Pancreas (tissue), 10 donors: ENCODE results near the gene CYP2J2. TPM values are rescaled to one million over a fixed set of nuclear protein-coding genes. Genes with fewer than 3 reads are reported as not detected.

Source experiments
- ATAC-seq, 4 donors: fragments of 200-7000 bp; cut with Tn5 transposase; one replicate each; pipeline versions ENCODE4 v1.8.0 to v1.9.1; 2020; ENCODE audit warnings: mild to moderate bottlenecking in 4 of 4, moderate library complexity in 4 of 4
- DNase-seq, 6 donors: peaks; one replicate each; pipeline ENCODE4 v3.0.0-alpha.2; 2020
- FAIRE-seq: peaks from 2 replicates; lab custom pipeline; 2012; peaks lifted over from hg19 to GRCh38; lab: Jason Lieb, UNC
- H3K27ac ChIP-seq, 4 donors: fragments of 200-600 bp; sonication (generic); 1 replicate in 3 of 4; 2 replicates in 1 of 4; pipeline versions ENCODE4 v1.5.0 to v1.8.0; 2020
- H3K27me3 ChIP-seq, 4 donors: fragments of 200-600 bp; one replicate each; pipeline ENCODE4 v1.8.0; 2021
- H3K36me3 ChIP-seq, 3 donors: fragments of 200-600 bp; sonication (generic) in 1 of 3; one replicate each; pipeline versions ENCODE4 v1.5.0 to v1.8.0; 2020 to 2021
- H3K4me1 ChIP-seq, 3 donors: fragments of 200-600 bp; one replicate each; pipeline ENCODE4 v1.8.0; 2021
- H3K4me3 ChIP-seq, 4 donors: fragments of 200-600 bp; sonication (generic) in 2 of 4; one replicate each; pipeline versions ENCODE4 v1.5.0 to v1.8.0; 2020 to 2021
- H3K9me3 ChIP-seq, 4 donors: fragments of 200-600 bp; one replicate each; pipeline ENCODE4 v1.8.0; 2021
- WGBS, 2 donors: extraction: QIAGEN DNeasy Blood & Tissue Kit; methylation state at CpG; one replicate each; pipeline ENCODE4 v1.1.7; 2013; 5-methylcytosine and 5-hydroxymethylcytosine counted together
- intact Hi-C, 3 donors: fragments of 100-400 bp; cut with DNase I; formaldehyde crosslinking; loops; one replicate each; pipeline versions ENCODE4 v1.11.1 to v1.14.2; 2022
- polyA plus RNA-seq, 2 donors: library from polyadenylated mRNA; stranded (reverse); fragments of 200-250 nt; gene quantifications; one replicate each; pipeline ENCODE4 v1.2.3, GENCODE V29; 2013
- total RNA-seq, 6 donors: library from RNA; stranded (reverse); fragmentation: NEBNext Ultra II Directional in 4 of 6; extraction: Animal tissue kit (Norgen Biotek cat#: 25700) in 4 of 6; gene quantifications; one replicate each; pipeline versions ENCODE4 v1.2.1 to v1.2.4, GENCODE V29; 2021 to 2023
- TF ChIP-seq, protein P1 (sequence below), 4 donors: fragments of 200-600 bp; sonication (generic) in 3 of 4; IDR thresholded peaks; one replicate each; pipeline versions ENCODE4 v1.5.0 to v1.8.0; 2021; ENCODE audit warnings: antibody characterized with exemption in 4 of 4
- donor health status: healthy with polysubstance abuse.
- donor health status: DM: no; HTN: no; CAD: no; lungs with moderate emphysema.
- donor health status: DM: no; HTN: no; CAD: no.
- donor health status: control.
- donor health status: control.
- donor health status: Bipolar disorder and iron deficiency.
- donor health status: DM: yes; HTN: yes; CAD: no.
- donor health status: DM: no; HTN: no; CAD: no.
- donor health status: DM: no; HTN: no; CAD: no.
- donor health status: DM: yes; HTN: yes; CAD: no.

Gene CYP2J2
- total and polyA plus RNA-seq, 8 donors, result 0.28 to 4.8 (median 1.7) TPM

GRCh38 chr1:59967780-59968179 lies 41.2 kb upstream of the CYP2J2 start:
- no peak for FAIRE-seq
- Histone ChIP-seq H3K4me1 (peaks cover 0 to 15% (median 8%) of the 10 kb centered on the region in 3 donors), H3K4me3 (no peak overlapping the region), H3K36me3 (no peaks in the 10 kb centered on the region), H3K9me3 (no peaks in the 10 kb centered on the region), H3K27ac (peak overlapping the region in 2 of 4 donors; percentile 44 to 64), H3K27me3 (no peaks in the 10 kb centered on the region)
- no peak for DNase-seq
- TF ChIP-seq, protein P1, sequence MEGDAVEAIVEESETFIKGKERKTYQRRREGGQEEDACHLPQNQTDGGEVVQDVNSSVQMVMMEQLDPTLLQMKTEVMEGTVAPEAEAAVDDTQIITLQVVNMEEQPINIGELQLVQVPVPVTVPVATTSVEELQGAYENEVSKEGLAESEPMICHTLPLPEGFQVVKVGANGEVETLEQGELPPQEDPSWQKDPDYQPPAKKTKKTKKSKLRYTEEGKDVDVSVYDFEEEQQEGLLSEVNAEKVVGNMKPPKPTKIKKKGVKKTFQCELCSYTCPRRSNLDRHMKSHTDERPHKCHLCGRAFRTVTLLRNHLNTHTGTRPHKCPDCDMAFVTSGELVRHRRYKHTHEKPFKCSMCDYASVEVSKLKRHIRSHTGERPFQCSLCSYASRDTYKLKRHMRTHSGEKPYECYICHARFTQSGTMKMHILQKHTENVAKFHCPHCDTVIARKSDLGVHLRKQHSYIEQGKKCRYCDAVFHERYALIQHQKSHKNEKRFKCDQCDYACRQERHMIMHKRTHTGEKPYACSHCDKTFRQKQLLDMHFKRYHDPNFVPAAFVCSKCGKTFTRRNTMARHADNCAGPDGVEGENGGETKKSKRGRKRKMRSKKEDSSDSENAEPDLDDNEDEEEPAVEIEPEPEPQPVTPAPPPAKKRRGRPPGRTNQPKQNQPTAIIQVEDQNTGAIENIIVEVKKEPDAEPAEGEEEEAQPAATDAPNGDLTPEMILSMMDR (IDR thresholded peaks at IDR 0.05), result no peak
- WGBS, 2 donors, result 38 to 42% methylated on average over 3 of the region's 3 CpGs
- intact Hi-C loops, result no loop called here
- ATAC-seq, result peak in 3 of 4 donors; percentile 39 to 68 (median 61)

- WGBS, 2 donors, result 46 to 48% methylated on average over 6 of the region's 6 CpGs
- H3K27ac ChIP-seq, result peak overlapping the region in 2 of 4 donors; percentile 44 to 64
Measured at GRCh38 chr1:59967141-59967697, 40.6 kb upstream of the CYP2J2 start.

GRCh38 chr1:59952065-59952464 lies 25.5 kb upstream of the CYP2J2 start:
- Histone ChIP-seq H3K9me3 (no peaks in the 10 kb centered on the region), H3K27me3 (no peaks in the 10 kb centered on the region), H3K4me1 (peaks cover 0 to 6% (median 0%) of the 10 kb centered on the region in 3 donors), H3K36me3 (no peaks in the 10 kb centered on the region), H3K27ac (no peak overlapping the region), H3K4me3 (no peak overlapping the region)
- ATAC-seq, result no peak
- TF ChIP-seq, protein P1 (IDR thresholded peaks at IDR 0.05), result no peak
- intact Hi-C loops, result no loop called here
- FAIRE-seq, result no peak
- WGBS, 2 donors, result 86 to 93% methylated on average over 2 of the region's 2 CpGs
- no peak for DNase-seq

More at GRCh38 chr1:59967141-59967697, 40.6 kb upstream of the CYP2J2 start:
- Histone ChIP-seq H3K9me3 (no peaks in the 10 kb centered on the region), H3K4me3 (no peak overlapping the region), H3K27me3 (no peaks in the 10 kb centered on the region), H3K36me3 (no peaks in the 10 kb centered on the region), H3K4me1 (peaks cover 0 to 15% (median 8%) of the 10 kb centered on the region in 3 donors)
- intact Hi-C loops, result no loop called here
- DNase-seq (no peak), ATAC-seq (peak; percentile 33 to 67 (median 42)), FAIRE-seq (no peak)
- TF ChIP-seq, protein P1 (IDR thresholded peaks at IDR 0.05), result no peak

DNA sequence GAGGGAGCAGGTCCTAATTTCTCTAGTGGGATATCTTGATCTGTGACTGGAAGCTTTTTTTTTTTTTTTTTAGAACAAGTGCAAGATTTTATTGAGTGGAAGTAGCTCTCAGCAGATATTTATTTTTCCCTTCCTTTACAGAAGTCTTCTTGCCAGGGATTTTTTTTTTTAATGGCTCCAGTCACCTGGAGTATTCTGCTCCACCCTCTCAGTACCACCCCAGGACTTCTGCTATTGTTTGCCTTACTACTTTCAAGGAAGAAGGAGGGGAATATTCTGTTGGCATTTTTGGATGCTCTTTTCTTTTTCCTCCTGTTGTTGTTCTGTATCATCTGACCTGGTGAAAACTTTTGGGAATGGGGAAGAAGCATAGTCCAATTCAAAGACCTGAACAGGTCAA lies 23.1 kb upstream of the CYP2J2 start:
- intact Hi-C loops, result loop anchor here (5.0 to 10.0 kb wide), 3 partner anchors 55 to 72 kb away; no protein-coding TSS in a partner anchor
- no peaks in the 10 kb centered on the region for H3K36me3 ChIP-seq
- DNase-seq (no peak), ATAC-seq (no peak), FAIRE-seq (no peak)
- no peak overlapping the region for H3K27ac ChIP-seq
- H3K4me1 ChIP-seq, result peaks cover 0 to 6% (median 0%) of the 10 kb centered on the region in 3 donors
- H3K4me3 ChIP-seq, result no peak overlapping the region
- TF ChIP-seq, protein P1 (IDR thresholded peaks at IDR 0.05), result no peak
- H3K27me3 ChIP-seq, result no peaks in the 10 kb centered on the region
- no peaks in the 10 kb centered on the region for H3K9me3 ChIP-seq

DNA sequence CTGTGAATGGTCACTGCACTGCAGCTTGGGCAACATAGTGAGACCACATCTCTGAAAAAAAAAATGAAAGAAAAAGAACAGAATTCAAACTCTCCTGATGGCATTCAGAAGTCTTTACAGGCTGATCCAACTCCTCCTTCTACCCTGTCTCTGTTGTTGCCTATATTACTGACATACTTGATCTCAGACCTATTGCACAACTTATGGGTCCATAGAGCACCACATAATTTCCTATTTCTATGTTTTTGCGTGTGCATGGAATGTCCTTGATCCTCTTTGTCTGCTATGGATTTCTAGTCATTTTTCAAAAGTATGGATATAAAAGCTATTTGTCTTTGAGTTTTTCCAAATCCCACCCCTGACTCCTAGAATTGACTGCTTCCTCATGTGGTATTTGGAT lies 22.4 kb upstream of the CYP2J2 start:
- H3K27me3 ChIP-seq, result no peaks in the 10 kb centered on the region
- DNase-seq (no peak), ATAC-seq (no peak), FAIRE-seq (no peak)
- intact Hi-C loops, result loop anchor here (5.0 to 10.0 kb wide), 3 partner anchors 54 to 72 kb away; no protein-coding TSS in a partner anchor
- 38 to 40% methylated on average over 1 of the region's 1 CpG for WGBS, 2 donors
- H3K4me1 ChIP-seq, result peaks cover 0 to 6% (median 0%) of the 10 kb centered on the region in 3 donors
- no peak overlapping the region for H3K27ac ChIP-seq
- no peak overlapping the region for H3K4me3 ChIP-seq
- TF ChIP-seq, protein P1 (IDR thresholded peaks at IDR 0.05), result no peak
- H3K9me3 ChIP-seq, result no peaks in the 10 kb centered on the region
- H3K36me3 ChIP-seq, result no peaks in the 10 kb centered on the region
